Peyer's patch (tissue), 4 donors: ENCODE measurements around the gene TCAIM. TPM values are rescaled to one million over a fixed set of nuclear protein-coding genes. Genes with fewer than 3 reads are reported as not detected.
A peak's percentile ranks its signal among the peaks of the same experiment; 100 is the strongest.

Experiments used
- DNase-seq, 3 donors: peaks; one replicate each; pipeline ENCODE4 v3.0.0-alpha.2; 2017 to 2019
- H3K27ac ChIP-seq, 4 donors: fragments of 200-600 bp; sonication (generic); one replicate each; pipeline ENCODE4 v1.5.1; 2016 to 2019
- H3K27me3 ChIP-seq, 2 donors: fragments of 200-600 bp; sonication (generic); one replicate each; pipeline ENCODE4 v1.5.1; 2019
- H3K36me3 ChIP-seq, 3 donors: fragments of 200-600 bp; sonication (generic); one replicate each; pipeline ENCODE4 v1.5.1; 2016 to 2019
- H3K4me1 ChIP-seq, 4 donors: fragments of 200-600 bp; sonication (generic); one replicate each; pipeline ENCODE4 v1.5.1; 2016 to 2019
- H3K4me3 ChIP-seq, 4 donors: fragments of 200-600 bp; sonication (generic); 1 replicate in 3 of 4; 2 replicates in 1 of 4; pipeline ENCODE4 v1.5.1; 2016 to 2019; ENCODE audit warnings: mild to moderate bottlenecking in 1 of 4
- H3K9me3 ChIP-seq, 4 donors: fragments of 200-600 bp; sonication (generic); one replicate each; pipeline ENCODE4 v1.5.1; 2016 to 2019; ENCODE audit warnings: mild to moderate bottlenecking in 1 of 4
- POLR2A ChIP-seq, 2 donors: fragments of 450-650 bp; IDR thresholded peaks; one replicate each; pipeline ENCODE4 v1.5.1; 2017; ENCODE audit warnings: antibody characterized with exemption in 2 of 2, mild to moderate bottlenecking in 2 of 2, moderate library complexity in 2 of 2
- total RNA-seq, 4 donors: library from RNA; depleted of rRNA; stranded (reverse); fragments of >200 nt; gene quantifications; one replicate each; pipeline ENCODE4 v1.1.0, GENCODE V29; 2016
- TF ChIP-seq, protein P1 (sequence below), 6 experiments: fragments of 450-650 bp in 4 of 6; fragments of 200-600 bp in 2 of 6; sonication (generic) in 1 of 6; IDR thresholded peaks; one replicate each; pipeline ENCODE4 v1.5.1; 2017 to 2019; ENCODE audit warnings: antibody characterized with exemption in 6 of 6, mild to moderate bottlenecking in 3 of 6, moderate library complexity in 1 of 6

TCAIM gene
- total RNA-seq, 4 donors from 2014 or later, result 14.7 to 25.9 (median 17.8) TPM

- H3K4me1 ChIP-seq, result peaks cover 0 to 22% (median 2%) of the 10 kb centered on the region in 4 donors
- no peaks in the 10 kb centered on the region for H3K9me3 ChIP-seq
- peak overlapping the region in 2 of 4 donors; percentile 20 for H3K4me3 ChIP-seq
- H3K27me3 ChIP-seq, result no peaks in the 10 kb centered on the region
- peak overlapping the region; percentile 70 to 89 (median 82) for H3K27ac ChIP-seq
- peak in 2 of 3 donors; percentile 71 to 88 for DNase-seq
- TF ChIP-seq, protein P1, sequence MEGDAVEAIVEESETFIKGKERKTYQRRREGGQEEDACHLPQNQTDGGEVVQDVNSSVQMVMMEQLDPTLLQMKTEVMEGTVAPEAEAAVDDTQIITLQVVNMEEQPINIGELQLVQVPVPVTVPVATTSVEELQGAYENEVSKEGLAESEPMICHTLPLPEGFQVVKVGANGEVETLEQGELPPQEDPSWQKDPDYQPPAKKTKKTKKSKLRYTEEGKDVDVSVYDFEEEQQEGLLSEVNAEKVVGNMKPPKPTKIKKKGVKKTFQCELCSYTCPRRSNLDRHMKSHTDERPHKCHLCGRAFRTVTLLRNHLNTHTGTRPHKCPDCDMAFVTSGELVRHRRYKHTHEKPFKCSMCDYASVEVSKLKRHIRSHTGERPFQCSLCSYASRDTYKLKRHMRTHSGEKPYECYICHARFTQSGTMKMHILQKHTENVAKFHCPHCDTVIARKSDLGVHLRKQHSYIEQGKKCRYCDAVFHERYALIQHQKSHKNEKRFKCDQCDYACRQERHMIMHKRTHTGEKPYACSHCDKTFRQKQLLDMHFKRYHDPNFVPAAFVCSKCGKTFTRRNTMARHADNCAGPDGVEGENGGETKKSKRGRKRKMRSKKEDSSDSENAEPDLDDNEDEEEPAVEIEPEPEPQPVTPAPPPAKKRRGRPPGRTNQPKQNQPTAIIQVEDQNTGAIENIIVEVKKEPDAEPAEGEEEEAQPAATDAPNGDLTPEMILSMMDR (IDR thresholded peaks at IDR 0.05), result no peak
- TF ChIP-seq POLR2A (IDR thresholded peaks at IDR 0.05), result peak in 1 of 2 donors; percentile 34
- no peaks in the 10 kb centered on the region for H3K36me3 ChIP-seq
Observed at GRCh38 chr3:44439499-44440295, 101.1 kb downstream of the TCAIM start.

DNA sequence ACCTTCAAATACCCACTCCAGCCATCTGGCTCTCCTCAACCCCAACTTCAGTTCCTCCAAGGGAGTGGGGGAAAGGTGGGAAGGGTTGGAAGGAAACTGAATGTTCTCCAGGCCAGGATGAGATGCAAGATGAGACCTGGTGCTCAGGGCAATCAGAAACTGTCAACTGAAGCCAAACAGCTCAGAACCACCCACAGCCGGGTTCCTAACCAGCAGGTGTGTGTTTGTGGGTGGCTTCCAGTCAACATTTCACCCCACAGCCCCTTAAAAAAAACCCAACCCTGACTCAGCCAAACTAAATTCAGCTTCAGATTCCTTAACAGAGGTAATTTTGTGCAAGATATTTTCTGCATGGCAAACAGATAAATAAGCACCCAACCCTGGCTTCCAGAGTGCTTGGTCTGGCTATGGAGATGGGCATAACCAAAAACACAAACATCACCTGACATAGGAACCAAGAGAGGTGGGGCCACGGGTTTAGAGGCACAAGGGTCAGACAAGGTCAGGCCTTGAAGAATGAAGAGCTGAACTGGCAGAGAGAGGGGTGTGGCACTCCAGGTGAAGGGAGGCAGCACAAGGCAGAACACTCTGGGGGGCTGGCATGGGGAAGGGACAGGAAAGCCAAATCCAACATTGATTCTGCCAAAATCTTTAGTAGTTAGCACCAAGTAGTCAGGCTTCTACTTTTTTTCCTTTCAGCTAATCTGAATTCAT, 104.2 kb downstream of the TCAIM start:
- H3K27me3 ChIP-seq, result no peaks in the 10 kb centered on the region
- H3K4me3 ChIP-seq, result no peak overlapping the region
- H3K27ac ChIP-seq, result no peak overlapping the region
- H3K9me3 ChIP-seq, result no peaks in the 10 kb centered on the region
- H3K36me3 ChIP-seq, result peaks cover 0 to 24% (median 0%) of the 10 kb centered on the region in 3 donors
- H3K4me1 ChIP-seq, result peaks cover 0 to 22% (median 2%) of the 10 kb centered on the region in 4 donors
- no peak for DNase-seq
- TF ChIP-seq, protein P1 (IDR thresholded peaks at IDR 0.05), result no peak
- no peak for TF ChIP-seq POLR2A (IDR thresholded peaks at IDR 0.05)

- no peak for TF ChIP-seq POLR2A (IDR thresholded peaks at IDR 0.05)
- TF ChIP-seq, protein P1 (IDR thresholded peaks at IDR 0.05), result no peak
- Histone ChIP-seq H3K27ac (no peak overlapping the region), H3K36me3 (peaks cover 0 to 41% (median 9%) of the 10 kb centered on the region in 3 donors)
Observed at GRCh38 chr3:44444437-44444836, 105.9 kb downstream of the TCAIM start.

GRCh38 chr3:44444896-44445691, 106.5 kb downstream of the TCAIM start:
- TF ChIP-seq, protein P1 (IDR thresholded peaks at IDR 0.05), result no peak
- H3K27me3 ChIP-seq, result no peaks in the 10 kb centered on the region
- DNase-seq, result no peak
- peaks cover 0 to 47% (median 9%) of the 10 kb centered on the region in 3 donors for H3K36me3 ChIP-seq
- H3K27ac ChIP-seq, result no peak overlapping the region
- no peaks in the 10 kb centered on the region for H3K9me3 ChIP-seq
- peaks cover 0 to 13% (median 0%) of the 10 kb centered on the region in 4 donors for H3K4me1 ChIP-seq
- no peak overlapping the region for H3K4me3 ChIP-seq

More at GRCh38 chr3:44444437-44444836, 105.9 kb downstream of the TCAIM start:
- H3K4me3 ChIP-seq, result no peak overlapping the region
- peaks cover 0 to 19% (median 2%) of the 10 kb centered on the region in 4 donors for H3K4me1 ChIP-seq
- H3K27me3 ChIP-seq, result no peaks in the 10 kb centered on the region
- DNase-seq, result no peak
- no peaks in the 10 kb centered on the region for H3K9me3 ChIP-seq

DNA sequence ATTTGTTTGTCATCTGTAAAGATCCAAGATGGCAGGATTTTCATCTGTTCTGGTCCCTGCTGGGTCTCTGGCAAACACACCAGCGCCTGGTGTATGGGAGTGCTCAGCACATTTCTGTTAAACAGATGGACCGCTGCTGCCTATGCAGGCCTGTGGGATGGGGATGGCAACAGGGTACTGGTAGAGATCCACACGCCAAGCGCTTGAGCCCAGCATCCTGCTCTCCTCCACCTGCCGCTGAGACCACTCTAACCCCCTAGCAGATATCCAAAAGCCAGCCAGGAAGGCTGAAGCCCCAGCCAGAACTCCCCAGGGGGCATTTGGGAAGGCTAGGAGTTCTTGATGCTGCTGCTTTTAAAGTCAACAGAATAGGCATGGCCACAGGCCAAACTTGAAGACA, 107.2 kb downstream of the TCAIM start:
- no peak overlapping the region for H3K4me3 ChIP-seq
- H3K27ac ChIP-seq, result no peak overlapping the region
- no peaks in the 10 kb centered on the region for H3K9me3 ChIP-seq
- peaks cover 0 to 6% (median 0%) of the 10 kb centered on the region in 4 donors for H3K4me1 ChIP-seq
- H3K27me3 ChIP-seq, result no peaks in the 10 kb centered on the region
- peaks cover 0 to 54% (median 9%) of the 10 kb centered on the region in 3 donors for H3K36me3 ChIP-seq
- TF ChIP-seq POLR2A (IDR thresholded peaks at IDR 0.05), result no peak
- TF ChIP-seq, protein P1 (IDR thresholded peaks at IDR 0.05), result no peak
- DNase-seq, result no peak
